Sigmoid colon (tissue), 7 donors: ENCODE measurements around the gene HK3. TPM values are rescaled to one million over a fixed set of nuclear protein-coding genes. Genes with fewer than 3 reads are reported as not detected.
"Not testable (repeated sequence)": the region's sequence is repeated elsewhere in the genome, so short reads cannot be mapped to it uniquely, and the experiment has no call there.

ENCODE experiments used
- DNase-seq: peaks from one replicate; pipeline ENCODE4 v3.0.0-alpha.2; 2019
- H3K27ac ChIP-seq, 4 donors: fragments of 200-600 bp; sonication (generic); one replicate each; pipeline ENCODE4 v1.5.1; 2016 to 2019; ENCODE audit warnings: mild to moderate bottlenecking in 1 of 4
- H3K27me3 ChIP-seq, 3 donors: fragments of 200-600 bp; sonication (generic); one replicate each; pipeline ENCODE4 v1.5.1; 2019; ENCODE audit warnings: mild to moderate bottlenecking in 1 of 3
- H3K36me3 ChIP-seq, 4 donors: fragments of 200-600 bp; sonication (generic); one replicate each; pipeline ENCODE4 v1.5.1; 2016 to 2019
- H3K4me1 ChIP-seq, 4 donors: fragments of 200-600 bp; sonication (generic); one replicate each; pipeline ENCODE4 v1.5.1; 2017 to 2019
- H3K4me3 ChIP-seq, 4 donors: fragments of 200-600 bp; sonication (generic); one replicate each; pipeline ENCODE4 v1.5.1; 2017 to 2019; ENCODE audit warnings: mild to moderate bottlenecking in 2 of 4, moderate library complexity in 1 of 4
- H3K9me3 ChIP-seq, 4 donors: fragments of 200-600 bp in 3 of 4; sonication (generic) in 3 of 4; one replicate each; pipeline versions ENCODE4 v1.5.1 to v1.6.1; 2013 to 2019
- EP300 ChIP-seq, 4 donors: sonication (generic); formaldehyde crosslinking; IDR thresholded peaks; one replicate each; pipeline ENCODE4 v1.6.1; 2017; ENCODE audit warnings: antibody characterized with exemption in 4 of 4
- POLR2A ChIP-seq, 2 donors: fragments of 450-650 bp; IDR thresholded peaks; one replicate each; pipeline ENCODE4 v1.6.1; 2016; ENCODE audit warnings: antibody characterized with exemption in 2 of 2, mild to moderate bottlenecking in 2 of 2, moderate library complexity in 2 of 2
- POLR2AphosphoS5 ChIP-seq, 4 donors: sonication (generic); formaldehyde crosslinking; IDR thresholded peaks; one replicate each; pipeline ENCODE4 v1.6.1; 2017; ENCODE audit warnings: antibody characterized with exemption in 4 of 4
- WGBS, 2 donors: extraction: QIAGEN DNeasy Blood & Tissue Kit; methylation state at CpG; one replicate each; pipeline ENCODE4 v1.1.7; 2013; 5-methylcytosine and 5-hydroxymethylcytosine counted together
- intact Hi-C: fragments of 100-400 bp; cut with DNase I; formaldehyde crosslinking; loops from one replicate; pipeline ENCODE4 v1.15.1; 2023
- polyA plus RNA-seq, 3 donors: library from polyadenylated mRNA; stranded (reverse); fragments of 200-250 nt; gene quantifications; one replicate each; pipeline ENCODE4 v1.2.3, GENCODE V29; 2013
- total RNA-seq, 4 donors: library from RNA; depleted of rRNA; stranded (reverse); fragments of >200 nt; gene quantifications; one replicate each; pipeline ENCODE4 v1.1.0, GENCODE V29; 2016
- TF ChIP-seq, protein P1 (sequence below), 4 experiments: fragments of 450-650 bp in 3 of 4; fragments of 200-600 bp in 1 of 4; IDR thresholded peaks; one replicate each; pipeline ENCODE4 v1.5.1; 2016 to 2019; ENCODE audit warnings: antibody characterized with exemption in 4 of 4, mild to moderate bottlenecking in 3 of 4, moderate library complexity in 2 of 4
- donor health status: healthy with polysubstance abuse.
- donor health status: Bipolar disorder and iron deficiency.
- donor health status: healthy.

Gene HK3
- total and polyA plus RNA-seq, 7 donors, result 1.8 to 12.8 (median 8.6) TPM

DNA sequence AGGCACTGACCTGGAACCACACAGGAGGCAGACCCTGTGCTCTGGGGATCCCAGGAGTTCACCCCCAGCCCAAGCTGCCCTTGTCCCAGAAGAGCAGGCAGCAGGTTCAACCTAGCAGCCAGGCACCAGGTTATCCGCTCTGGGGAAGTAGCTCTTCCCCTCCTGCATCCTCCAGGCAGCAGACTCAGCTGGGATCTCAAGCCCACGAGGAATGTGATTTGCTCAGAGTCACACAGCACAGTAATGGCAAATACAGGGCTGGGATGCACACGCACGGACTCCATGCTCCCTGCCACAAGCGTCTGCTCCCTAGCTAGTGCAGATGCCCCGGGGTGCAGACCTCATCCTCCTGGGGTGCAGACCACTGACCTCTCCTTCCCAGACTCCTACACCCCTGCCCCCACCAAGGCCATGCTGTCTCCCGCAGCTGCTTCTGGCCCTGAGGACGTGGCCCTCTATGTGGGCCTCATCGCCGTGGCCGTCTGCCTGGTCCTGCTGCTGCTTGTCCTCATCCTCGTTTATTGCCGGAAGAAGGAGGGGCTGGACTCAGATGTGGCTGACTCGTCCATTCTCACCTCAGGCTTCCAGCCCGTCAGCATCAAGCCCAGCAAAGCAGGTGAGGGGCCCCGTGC lies 25.5 kb downstream of the HK3 start:
- no peak for DNase-seq
- 30 to 53% methylated on average over 16 of the region's 16 CpGs for WGBS, 2 donors
- Histone ChIP-seq H3K27ac (no peak overlapping the region), H3K4me1 (no peaks in the 10 kb centered on the region), H3K9me3 (no peaks in the 10 kb centered on the region), H3K4me3 (no peak overlapping the region), H3K27me3 (peaks cover 0 to 58% (median 0%) of the 10 kb centered on the region in 3 donors), H3K36me3 (no peaks in the 10 kb centered on the region)
- intact Hi-C loops, result no loop called here
- TF ChIP-seq EP300 (IDR thresholded peaks at IDR 0.05), result no peak
- TF ChIP-seq POLR2A (IDR thresholded peaks at IDR 0.05), result no peak
- TF ChIP-seq, protein P1, sequence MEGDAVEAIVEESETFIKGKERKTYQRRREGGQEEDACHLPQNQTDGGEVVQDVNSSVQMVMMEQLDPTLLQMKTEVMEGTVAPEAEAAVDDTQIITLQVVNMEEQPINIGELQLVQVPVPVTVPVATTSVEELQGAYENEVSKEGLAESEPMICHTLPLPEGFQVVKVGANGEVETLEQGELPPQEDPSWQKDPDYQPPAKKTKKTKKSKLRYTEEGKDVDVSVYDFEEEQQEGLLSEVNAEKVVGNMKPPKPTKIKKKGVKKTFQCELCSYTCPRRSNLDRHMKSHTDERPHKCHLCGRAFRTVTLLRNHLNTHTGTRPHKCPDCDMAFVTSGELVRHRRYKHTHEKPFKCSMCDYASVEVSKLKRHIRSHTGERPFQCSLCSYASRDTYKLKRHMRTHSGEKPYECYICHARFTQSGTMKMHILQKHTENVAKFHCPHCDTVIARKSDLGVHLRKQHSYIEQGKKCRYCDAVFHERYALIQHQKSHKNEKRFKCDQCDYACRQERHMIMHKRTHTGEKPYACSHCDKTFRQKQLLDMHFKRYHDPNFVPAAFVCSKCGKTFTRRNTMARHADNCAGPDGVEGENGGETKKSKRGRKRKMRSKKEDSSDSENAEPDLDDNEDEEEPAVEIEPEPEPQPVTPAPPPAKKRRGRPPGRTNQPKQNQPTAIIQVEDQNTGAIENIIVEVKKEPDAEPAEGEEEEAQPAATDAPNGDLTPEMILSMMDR (IDR thresholded peaks at IDR 0.05), result no peak
- no peak for TF ChIP-seq POLR2AphosphoS5 (IDR thresholded peaks at IDR 0.05)

DNA sequence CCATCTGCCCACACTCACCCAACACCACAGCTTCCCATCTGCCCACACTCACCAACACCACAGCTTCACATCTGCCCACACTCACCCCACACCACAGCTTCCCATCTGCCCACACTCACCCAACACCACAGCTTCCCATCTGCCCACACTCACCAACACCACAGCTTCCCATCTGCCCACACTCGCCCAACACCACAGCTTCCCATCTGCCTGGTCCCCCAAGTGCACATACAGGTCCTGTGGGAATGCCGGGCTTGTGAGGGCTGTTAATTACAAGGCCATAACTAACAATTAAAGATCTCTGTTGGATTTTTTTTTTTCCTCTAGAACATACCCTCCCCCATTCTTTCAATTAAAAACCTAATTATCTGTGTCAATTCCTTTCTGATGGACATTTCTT lies 26.1 kb downstream of the HK3 start:
- 57 to 63% methylated on average over 2 of the region's 2 CpGs for WGBS, 2 donors
- H3K4me3 ChIP-seq, intact Hi-C loops, H3K36me3 ChIP-seq, H3K9me3 ChIP-seq, H3K4me1 ChIP-seq, DNase-seq, H3K27ac ChIP-seq: not testable (repeated sequence)
- H3K27me3 ChIP-seq, result peaks cover 0 to 62% (median 0%) of the 10 kb centered on the region in 3 donors

DNA sequence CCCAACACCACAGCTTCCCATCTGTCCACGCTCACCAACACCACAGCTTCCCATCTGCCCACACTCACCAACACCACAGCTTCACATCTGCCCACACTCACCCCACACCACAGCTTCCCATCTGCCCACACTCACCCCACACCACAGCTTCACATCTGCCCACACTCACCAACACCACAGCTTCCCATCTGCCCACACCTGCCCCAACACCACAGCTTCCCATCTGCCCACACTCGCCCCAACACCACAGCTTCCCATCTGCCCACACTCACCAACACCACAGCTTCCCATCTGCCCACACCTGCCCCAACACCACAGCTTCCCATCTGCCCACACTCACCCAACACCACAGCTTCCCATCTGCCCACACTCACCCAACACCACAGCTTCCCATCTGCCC lies 26.6 kb downstream of the HK3 start:
- peaks cover 0 to 59% (median 0%) of the 10 kb centered on the region in 3 donors for H3K27me3 ChIP-seq
- WGBS, 2 donors, result 47 to 75% methylated on average over 2 of the region's 2 CpGs

DNA sequence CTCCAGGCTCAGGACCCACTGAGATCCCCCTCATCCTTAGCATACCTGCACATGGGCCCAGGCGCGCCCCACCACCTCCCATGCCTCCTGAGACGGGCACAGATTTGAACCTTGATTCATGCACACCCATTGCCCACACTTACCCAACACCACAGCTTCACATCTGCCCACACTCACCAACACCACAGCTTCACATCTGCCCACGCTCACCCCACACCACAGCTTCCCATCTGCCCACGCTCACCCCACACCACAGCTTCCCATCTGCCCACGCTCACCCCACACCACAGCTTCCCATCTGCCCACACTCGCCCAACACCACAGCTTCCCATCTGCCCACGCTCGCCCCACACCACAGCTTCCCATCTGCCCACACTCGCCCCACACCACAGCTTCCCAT lies 28.5 kb downstream of the HK3 start:
- H3K27me3 ChIP-seq, result peaks cover 0 to 58% (median 4%) of the 10 kb centered on the region in 3 donors
- H3K9me3 ChIP-seq, H3K27ac ChIP-seq, H3K4me1 ChIP-seq, DNase-seq, H3K4me3 ChIP-seq, H3K36me3 ChIP-seq, intact Hi-C loops: not testable (repeated sequence)
- WGBS, 2 donors, result 61 to 78% methylated on average over 10 of the region's 10 CpGs

More for the DNA sequence above, 26.6 kb downstream of the HK3 start:
- intact Hi-C loops, H3K4me3 ChIP-seq, DNase-seq, H3K36me3 ChIP-seq, H3K4me1 ChIP-seq, H3K27ac ChIP-seq, H3K9me3 ChIP-seq: not testable (repeated sequence)

DNA sequence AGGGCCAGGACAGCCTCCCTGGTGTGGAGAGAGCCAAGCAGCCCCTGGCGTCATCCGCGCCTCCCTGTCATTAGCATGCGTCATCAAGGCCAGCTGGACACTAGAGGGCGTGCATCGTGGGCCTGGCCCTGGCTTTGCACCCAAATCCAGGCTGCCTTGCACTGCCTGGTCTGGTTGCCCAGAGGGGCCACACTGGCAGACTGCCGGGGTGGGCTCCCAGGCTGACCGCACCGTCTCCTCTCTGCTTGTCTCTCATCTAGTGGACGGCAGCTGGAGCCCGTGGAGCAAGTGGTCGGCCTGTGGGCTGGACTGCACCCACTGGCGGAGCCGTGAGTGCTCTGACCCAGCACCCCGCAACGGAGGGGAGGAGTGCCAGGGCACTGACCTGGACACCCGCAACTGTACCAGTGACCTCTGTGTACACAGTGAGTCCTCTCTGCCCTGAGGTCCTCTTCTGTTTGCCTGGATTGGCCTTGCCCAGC lies 29.0 kb downstream of the HK3 start:
- WGBS, 2 donors, result 51 to 60% methylated on average over 17 of the region's 17 CpGs
- Histone ChIP-seq H3K36me3 (no peaks in the 10 kb centered on the region), H3K4me3 (no peak overlapping the region), H3K9me3 (no peaks in the 10 kb centered on the region), H3K27me3 (peaks cover 0 to 59% (median 9%) of the 10 kb centered on the region in 3 donors), H3K4me1 (no peaks in the 10 kb centered on the region), H3K27ac (no peak overlapping the region)
- intact Hi-C loops, result no loop called here
- TF ChIP-seq EP300 (IDR thresholded peaks at IDR 0.05), result no peak
- no peak for DNase-seq

DNA sequence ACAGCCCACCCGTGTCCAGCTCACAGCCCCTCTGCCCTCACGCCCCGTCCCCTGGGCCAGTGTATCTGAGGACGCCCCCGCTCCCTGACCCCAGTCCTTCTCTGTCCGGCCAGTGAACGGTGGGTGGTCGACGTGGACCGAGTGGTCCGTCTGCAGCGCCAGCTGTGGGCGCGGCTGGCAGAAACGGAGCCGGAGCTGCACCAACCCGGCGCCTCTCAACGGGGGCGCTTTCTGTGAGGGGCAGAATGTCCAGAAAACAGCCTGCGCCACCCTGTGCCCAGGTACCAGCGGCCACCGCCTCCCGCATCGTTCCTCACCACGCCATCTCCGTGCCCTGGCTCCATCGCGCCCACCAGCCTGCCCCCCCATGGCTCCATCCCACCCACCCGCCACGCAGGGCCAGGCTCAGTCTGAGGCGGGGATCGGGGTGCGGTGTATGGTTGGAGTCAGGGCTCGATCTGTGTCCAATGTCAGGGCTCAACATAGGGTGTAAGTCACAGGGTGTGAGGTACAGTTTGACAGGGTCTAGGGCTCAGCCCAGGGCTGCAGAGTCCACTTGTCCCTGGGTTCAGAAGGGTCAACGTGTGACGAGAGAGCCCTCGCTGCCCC lies 29.5 kb downstream of the HK3 start:
- no peak for TF ChIP-seq POLR2AphosphoS5 (IDR thresholded peaks at IDR 0.05)
- no peak for DNase-seq
- Histone ChIP-seq H3K36me3 (no peaks in the 10 kb centered on the region), H3K9me3 (no peaks in the 10 kb centered on the region), H3K4me3 (no peak overlapping the region), H3K27me3 (peaks cover 0 to 59% (median 11%) of the 10 kb centered on the region in 3 donors), H3K4me1 (no peaks in the 10 kb centered on the region), H3K27ac (no peak overlapping the region)
- intact Hi-C loops, result no loop called here
- 80 to 85% methylated on average over 38 of the region's 38 CpGs for WGBS, 2 donors

DNA sequence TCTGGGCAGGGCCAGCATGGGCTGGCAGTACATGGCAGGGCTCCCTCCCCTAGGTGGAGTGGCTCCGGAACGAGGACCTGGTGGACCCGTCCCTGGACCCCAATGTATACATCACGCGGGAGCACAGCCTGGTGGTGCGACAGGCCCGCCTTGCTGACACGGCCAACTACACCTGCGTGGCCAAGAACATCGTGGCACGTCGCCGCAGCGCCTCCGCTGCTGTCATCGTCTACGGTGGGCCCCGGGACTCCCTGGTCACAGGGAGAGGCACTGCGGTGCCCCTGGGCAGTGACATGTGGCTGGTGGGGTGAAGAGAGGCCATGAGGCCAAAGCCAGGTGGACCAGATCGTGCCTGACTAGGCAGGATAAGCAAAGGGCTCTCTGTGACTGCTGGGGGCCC lies 30.4 kb downstream of the HK3 start:
- Histone ChIP-seq H3K27ac (no peak overlapping the region), H3K9me3 (no peaks in the 10 kb centered on the region), H3K36me3 (no peaks in the 10 kb centered on the region), H3K4me1 (no peaks in the 10 kb centered on the region), H3K4me3 (no peak overlapping the region), H3K27me3 (peaks cover 0 to 60% (median 11%) of the 10 kb centered on the region in 3 donors)
- intact Hi-C loops, result no loop called here
- 89 to 93% methylated on average over 20 of the region's 20 CpGs for WGBS, 2 donors
- no peak for DNase-seq
- TF ChIP-seq POLR2A (IDR thresholded peaks at IDR 0.05), result no peak
- TF ChIP-seq, protein P1 (IDR thresholded peaks at IDR 0.05), result no peak
- no peak for TF ChIP-seq EP300 (IDR thresholded peaks at IDR 0.05)
